Activated CD8-positive, alpha-beta T cell treated with anti-CD3 and anti-CD28 coated beads, Interleukin-2, amount 10 ng/mL, durations not matched to agents 7 days and 5 days (primary cell): ENCODE results near the gene NUDT16. TPM values are rescaled to one million over a fixed set of nuclear protein-coding genes. Genes with fewer than 3 reads are reported as not detected.

Experiments
- ATAC-seq: fragments of 150-1000 bp; cut with Tn5 transposase; one replicate; pipeline ENCODE4 v1.10.0; 2021; ENCODE audit warnings: moderate library complexity
- CTCF ChIA-PET: fragments of 350-600 bp; sonication (Branson Sonifier 250); formaldehyde crosslinking; loops from one replicate; lab custom pipeline; 2021; ENCODE audit warnings: antibody characterized with exemption; lab: Charles Lee
- POLR2A ChIA-PET: fragments of 350-600 bp; sonication (Branson Sonifier 250); formaldehyde crosslinking; loops from one replicate; lab custom pipeline; 2021; ENCODE audit warnings: antibody characterized with exemption; lab: Charles Lee
- DNase-seq: peaks from one replicate; pipeline ENCODE4 v3.0.0-alpha.2; 2020
- H3K27ac Mint-ChIP-seq: one replicate; pipeline ENCODE4 v1.8.0; 2021; ENCODE audit warnings: mild to moderate bottlenecking, mixed read lengths
- H3K27me3 Mint-ChIP-seq: one replicate; pipeline ENCODE4 v1.8.0; 2021; ENCODE audit warnings: low read depth, mixed read lengths
- H3K36me3 Mint-ChIP-seq: one replicate; pipeline ENCODE4 v1.8.0; 2021; ENCODE audit warnings: low read depth, mixed read lengths
- H3K4me1 Mint-ChIP-seq: one replicate; pipeline ENCODE4 v1.8.0; 2021; ENCODE audit warnings: low read depth, mixed read lengths
- H3K4me3 Mint-ChIP-seq: one replicate; pipeline ENCODE4 v1.8.0; 2021; ENCODE audit warnings: mild to moderate bottlenecking, mixed read lengths
- H3K9me3 Mint-ChIP-seq: one replicate; pipeline ENCODE4 v1.8.0; 2022; ENCODE audit warnings: mixed read lengths; ENCODE audit not compliant: insufficient read depth
- total RNA-seq, 2 experiments: library from RNA; stranded (reverse); gene quantifications; one replicate each; pipeline ENCODE4 v1.2.3, GENCODE V29; 2021

Gene NUDT16
- total RNA-seq, 2 experiments from 2014 or later = 7.8 to 8.3 TPM

DNA sequence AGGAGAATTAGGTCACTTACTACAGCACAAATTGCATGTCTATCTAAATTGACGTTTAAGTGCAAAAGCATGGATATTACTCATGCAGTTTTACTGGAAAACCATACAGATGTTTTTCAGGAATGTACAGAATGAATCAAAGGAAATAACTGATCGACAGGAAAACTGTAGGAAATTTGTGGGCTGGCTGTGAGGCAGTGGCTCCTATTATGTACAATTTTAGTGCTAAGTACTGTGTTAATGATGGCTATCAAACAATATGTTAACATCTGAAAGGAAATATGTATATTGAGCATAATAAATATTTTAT, 6.9 kb downstream of the NUDT16 start:
- no peak for DNase-seq
- H3K4me1 Mint-ChIP-seq = peaks cover 14% of the 10 kb centered on the region
- CTCF ChIA-PET = no interaction called here
- no peak overlapping the region for H3K27ac Mint-ChIP-seq
- H3K36me3 Mint-ChIP-seq = peaks cover 7% of the 10 kb centered on the region
- H3K4me3 Mint-ChIP-seq = no peak overlapping the region
- POLR2A ChIA-PET = no interaction called here
- ATAC-seq = no peak
- H3K9me3 Mint-ChIP-seq = no peaks in the 10 kb centered on the region
- no peaks in the 10 kb centered on the region for H3K27me3 Mint-ChIP-seq

DNA sequence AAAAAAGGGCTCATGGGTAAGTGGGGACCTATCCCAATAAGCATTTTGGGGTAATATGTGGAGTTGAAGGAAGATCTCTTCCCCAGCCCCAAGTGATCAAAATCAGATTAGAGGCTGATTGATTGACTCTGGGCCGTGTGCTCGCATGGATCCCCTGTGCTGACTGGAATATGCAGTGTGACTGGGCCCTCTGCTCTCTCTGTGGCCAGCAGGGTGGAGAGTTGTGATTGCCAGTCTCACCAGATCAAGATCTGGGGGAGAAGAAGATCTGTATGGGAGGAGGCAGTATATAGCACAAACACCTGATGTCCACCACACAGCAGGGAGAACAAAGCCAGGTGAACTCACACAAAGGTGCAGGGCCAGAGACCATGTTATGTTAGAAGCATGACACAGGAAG, 8.8 kb downstream of the NUDT16 start:
- DNase-seq (no peak), ATAC-seq (no peak)
- H3K36me3 Mint-ChIP-seq = peaks cover 3% of the 10 kb centered on the region
- H3K9me3 Mint-ChIP-seq = no peaks in the 10 kb centered on the region
- H3K4me1 Mint-ChIP-seq = peaks cover 14% of the 10 kb centered on the region
- ChIA-PET CTCF (no interaction called here), POLR2A (no interaction called here)
- H3K27ac Mint-ChIP-seq = no peak overlapping the region
- no peak overlapping the region for H3K4me3 Mint-ChIP-seq
- no peaks in the 10 kb centered on the region for H3K27me3 Mint-ChIP-seq

DNA sequence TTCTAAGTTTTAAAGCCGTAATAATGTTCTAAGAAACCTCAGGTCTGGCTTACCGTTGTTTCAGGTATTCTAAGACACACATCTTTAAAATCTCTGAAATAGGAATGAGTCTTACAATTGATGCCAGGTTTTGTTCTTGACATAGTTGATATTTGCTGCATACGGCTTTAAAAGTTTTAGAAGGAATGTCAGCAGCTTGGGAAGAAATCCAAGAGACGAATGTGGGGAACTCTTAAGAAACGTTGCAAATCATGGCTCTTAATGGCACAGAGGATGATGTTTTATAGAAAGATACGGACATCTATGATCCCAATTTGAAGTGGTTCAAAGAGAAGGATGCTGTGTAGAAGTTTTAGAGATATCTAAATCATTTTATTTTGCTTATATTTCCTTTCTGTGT, 11.5 kb downstream of the NUDT16 start:
- ChIA-PET POLR2A (no interaction called here), CTCF (no interaction called here)
- Mint-ChIP-seq H3K36me3 (no peaks in the 10 kb centered on the region), H3K27ac (no peak overlapping the region), H3K4me1 (no peaks in the 10 kb centered on the region), H3K4me3 (no peak overlapping the region), H3K9me3 (no peaks in the 10 kb centered on the region), H3K27me3 (no peaks in the 10 kb centered on the region)
- DNase-seq = no peak
- ATAC-seq = no peak

DNA sequence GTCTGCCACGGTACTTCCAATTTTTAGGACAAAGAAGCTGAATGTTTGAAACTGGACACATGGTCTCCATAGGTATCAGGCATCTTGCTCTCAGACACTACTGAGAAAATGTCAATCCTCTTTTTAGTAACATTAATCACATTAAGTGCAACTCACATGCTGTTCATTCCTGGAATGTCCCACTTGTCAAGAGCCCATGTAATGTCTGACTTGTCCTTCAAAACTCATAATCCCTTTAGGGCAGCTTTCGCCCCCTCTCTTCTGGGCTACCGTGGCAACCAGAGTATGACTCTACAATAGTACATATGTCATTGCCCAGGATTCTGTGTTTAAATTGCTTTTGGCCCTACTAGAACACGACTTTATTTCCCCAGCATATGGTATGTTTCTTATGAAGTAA, 12.3 kb downstream of the NUDT16 start:
- no peak for ATAC-seq
- no peak overlapping the region for H3K27ac Mint-ChIP-seq
- CTCF ChIA-PET = no interaction called here
- H3K4me3 Mint-ChIP-seq = no peak overlapping the region
- no peaks in the 10 kb centered on the region for H3K36me3 Mint-ChIP-seq
- no peak for DNase-seq
- no peaks in the 10 kb centered on the region for H3K27me3 Mint-ChIP-seq
- POLR2A ChIA-PET = no interaction called here
- H3K9me3 Mint-ChIP-seq = no peaks in the 10 kb centered on the region
- H3K4me1 Mint-ChIP-seq = no peaks in the 10 kb centered on the region

DNA sequence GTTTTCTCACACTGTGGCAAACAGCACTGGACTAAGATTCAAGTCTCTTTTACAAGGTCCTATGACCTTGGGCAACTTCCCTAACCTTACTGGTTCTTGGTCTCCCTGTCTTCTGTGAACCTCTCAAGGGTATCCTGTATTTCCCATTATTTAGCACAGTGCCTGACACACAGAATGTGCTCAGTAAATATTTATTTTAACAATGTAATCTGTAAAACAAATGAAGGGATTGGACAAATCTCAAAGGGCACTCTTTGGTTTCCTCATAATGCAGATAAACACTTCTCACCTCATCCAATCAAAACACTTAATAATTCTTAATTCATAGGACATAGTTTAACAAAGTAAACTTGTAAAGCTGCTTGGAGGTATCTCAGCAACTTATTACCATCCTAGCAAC, 12.8 kb downstream of the NUDT16 start:
- no peaks in the 10 kb centered on the region for H3K36me3 Mint-ChIP-seq
- no peak overlapping the region for H3K27ac Mint-ChIP-seq
- POLR2A ChIA-PET = no interaction called here
- no peak overlapping the region for H3K4me3 Mint-ChIP-seq
- no peaks in the 10 kb centered on the region for H3K4me1 Mint-ChIP-seq
- ATAC-seq (no peak), DNase-seq (no peak)
- no peaks in the 10 kb centered on the region for H3K9me3 Mint-ChIP-seq
- CTCF ChIA-PET = no interaction called here
- no peaks in the 10 kb centered on the region for H3K27me3 Mint-ChIP-seq

DNA sequence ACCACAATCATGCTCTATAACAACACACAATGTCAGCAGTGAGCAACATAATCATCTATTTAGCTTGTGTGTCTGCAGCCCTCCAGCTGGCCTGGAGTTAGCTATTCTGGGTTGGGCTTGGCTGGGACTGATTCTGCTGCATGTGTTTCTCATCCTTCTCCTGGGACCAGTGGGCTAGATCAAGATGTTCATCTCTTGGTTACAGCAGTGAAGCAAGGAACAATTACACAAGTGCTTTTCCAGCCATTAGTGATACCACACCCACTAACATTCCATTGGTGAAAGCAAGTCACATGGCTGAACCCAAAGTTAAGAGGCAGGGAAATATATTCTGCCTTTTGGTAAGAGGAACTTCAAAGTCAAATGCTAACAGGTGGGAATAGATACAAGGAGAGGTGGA, 14.6 kb downstream of the NUDT16 start:
- ChIA-PET CTCF (no interaction called here), POLR2A (no interaction called here)
- Mint-ChIP-seq H3K4me1 (no peaks in the 10 kb centered on the region), H3K27ac (no peak overlapping the region), H3K9me3 (no peaks in the 10 kb centered on the region), H3K4me3 (no peak overlapping the region), H3K36me3 (no peaks in the 10 kb centered on the region), H3K27me3 (no peaks in the 10 kb centered on the region)
- ATAC-seq = no peak
- no peak for DNase-seq

DNA sequence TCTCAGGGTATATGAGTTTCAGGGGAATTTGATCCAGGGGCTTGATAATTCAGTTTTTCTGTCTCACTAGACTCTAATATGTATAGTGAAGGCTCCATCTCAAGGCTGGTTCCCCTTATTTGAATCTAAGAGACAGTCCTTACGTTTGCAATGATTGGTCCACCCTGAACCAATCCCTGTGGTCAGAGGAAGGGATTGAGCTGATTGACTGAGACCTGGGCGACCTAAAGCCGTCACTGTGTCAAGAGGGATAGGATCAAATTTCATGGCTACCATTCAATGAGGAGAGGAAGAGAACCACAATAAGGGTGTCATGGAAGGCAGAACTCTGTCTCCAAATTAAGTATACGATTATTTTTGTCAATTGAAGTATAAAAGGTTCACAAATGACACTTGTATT, 16.3 kb downstream of the NUDT16 start:
- no peak for ATAC-seq
- POLR2A ChIA-PET = no interaction called here
- H3K4me3 Mint-ChIP-seq = no peak overlapping the region

DNA sequence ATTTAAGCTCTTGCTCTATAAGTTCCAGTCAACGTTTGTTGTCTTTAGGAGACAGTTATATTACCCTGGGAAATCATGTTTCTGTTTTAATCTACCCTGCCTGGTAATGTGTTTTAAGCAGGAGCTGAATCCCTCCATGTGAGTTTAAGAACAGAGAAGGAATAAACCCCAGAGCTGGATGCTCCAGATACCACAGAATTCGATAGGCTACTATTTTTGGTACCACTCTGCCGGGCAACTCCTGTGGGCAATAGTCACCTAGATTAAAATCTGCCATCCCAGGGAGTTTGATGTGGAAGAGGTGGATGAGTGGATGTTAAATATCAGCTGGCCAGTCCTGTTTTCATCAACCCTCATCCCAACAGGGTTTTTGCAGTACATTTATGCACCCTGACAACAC, 20.4 kb downstream of the NUDT16 start:
- H3K4me3 Mint-ChIP-seq = no peak overlapping the region
- DNase-seq = no peak
- H3K4me1 Mint-ChIP-seq = no peaks in the 10 kb centered on the region
- H3K27ac Mint-ChIP-seq = no peak overlapping the region
- ATAC-seq = no peak
- H3K9me3 Mint-ChIP-seq = peaks cover 4% of the 10 kb centered on the region
- ChIA-PET CTCF (no interaction called here), POLR2A (no interaction called here)
- no peaks in the 10 kb centered on the region for H3K27me3 Mint-ChIP-seq
- H3K36me3 Mint-ChIP-seq = no peaks in the 10 kb centered on the region

More for the DNA sequence above, 16.3 kb downstream of the NUDT16 start:
- no peaks in the 10 kb centered on the region for H3K9me3 Mint-ChIP-seq
- no peaks in the 10 kb centered on the region for H3K27me3 Mint-ChIP-seq
- H3K4me1 Mint-ChIP-seq = no peaks in the 10 kb centered on the region
- DNase-seq = no peak
- no peak overlapping the region for H3K27ac Mint-ChIP-seq
- H3K36me3 Mint-ChIP-seq = no peaks in the 10 kb centered on the region
- CTCF ChIA-PET = interaction anchor here (1.2 kb wide), 1 partner anchor 17 kb away, joined by 3 read pairs; no protein-coding TSS in a partner anchor

DNA sequence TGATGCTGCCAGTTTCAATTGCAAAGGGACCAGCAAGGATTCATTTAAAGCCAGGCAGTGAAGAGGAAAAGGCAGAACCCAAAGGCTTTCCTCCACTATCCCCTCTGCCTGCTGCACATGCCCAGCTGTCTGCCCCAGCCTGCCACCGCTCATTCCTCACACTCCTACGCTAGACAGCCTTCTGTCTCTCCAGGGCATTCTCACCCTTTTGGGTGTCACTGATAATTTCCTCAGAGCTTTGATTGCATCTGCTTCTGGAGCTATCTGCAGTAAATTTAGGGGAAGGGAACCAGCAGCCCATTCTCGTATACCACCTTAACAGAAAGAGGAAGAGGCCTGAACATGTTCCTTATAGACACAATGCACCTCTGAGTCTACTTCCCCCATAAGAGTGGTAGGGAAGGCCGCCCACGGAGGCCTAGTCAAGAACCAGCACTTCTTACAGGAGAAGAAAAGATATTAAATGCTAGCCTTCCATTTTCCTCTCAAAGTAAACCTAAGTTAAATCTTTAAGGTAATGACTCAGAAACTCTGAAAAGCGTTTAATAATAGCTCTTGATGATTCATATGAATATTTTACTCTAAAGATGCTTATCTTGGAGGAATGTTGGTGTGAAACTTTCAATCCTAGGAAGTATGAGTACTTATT, 20.9 kb downstream of the NUDT16 start:
- H3K9me3 Mint-ChIP-seq = peaks cover 4% of the 10 kb centered on the region
- CTCF ChIA-PET = no interaction called here
- POLR2A ChIA-PET = no interaction called here

DNA sequence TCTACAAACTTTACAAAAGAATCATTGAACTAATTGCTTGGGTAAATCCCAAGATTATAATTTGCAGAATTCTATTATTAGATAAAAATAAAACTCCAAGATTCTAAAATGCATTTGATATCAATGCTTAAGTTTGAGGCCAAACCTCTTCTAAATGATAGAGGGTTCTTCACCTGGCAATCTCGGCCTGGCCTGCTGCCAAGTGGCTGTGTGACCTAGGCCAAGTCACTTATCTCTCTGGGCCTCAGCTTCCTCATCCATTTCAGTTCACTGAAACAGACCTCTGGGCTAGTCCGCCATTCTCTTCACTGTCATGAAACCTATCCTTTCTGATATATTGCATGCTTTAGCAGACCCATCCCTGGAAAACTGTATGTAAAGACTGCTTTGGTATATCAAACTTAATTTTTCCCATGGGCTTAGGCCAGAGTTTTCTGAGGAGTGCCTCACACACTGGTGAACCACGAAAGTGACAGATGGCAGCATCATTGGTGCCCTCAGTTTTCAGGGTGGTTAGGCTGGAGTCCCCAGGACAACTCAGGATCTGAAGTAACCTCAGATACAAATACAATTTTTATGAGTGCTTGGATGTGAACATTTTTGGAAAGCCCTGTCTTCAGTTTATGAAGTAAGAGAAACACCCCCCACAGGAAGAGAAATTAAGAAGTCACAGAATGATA, 21.8 kb downstream of the NUDT16 start:
- peaks cover 4% of the 10 kb centered on the region for H3K9me3 Mint-ChIP-seq
- H3K4me1 Mint-ChIP-seq = no peaks in the 10 kb centered on the region
- H3K36me3 Mint-ChIP-seq = no peaks in the 10 kb centered on the region
- H3K27me3 Mint-ChIP-seq = no peaks in the 10 kb centered on the region
- ChIA-PET CTCF (no interaction called here), POLR2A (no interaction called here)
- H3K4me3 Mint-ChIP-seq = no peak overlapping the region
- DNase-seq (no peak), ATAC-seq (no peak)
- no peak overlapping the region for H3K27ac Mint-ChIP-seq

More for the DNA sequence above, 20.9 kb downstream of the NUDT16 start:
- no peak overlapping the region for H3K27ac Mint-ChIP-seq
- no peaks in the 10 kb centered on the region for H3K36me3 Mint-ChIP-seq
- H3K27me3 Mint-ChIP-seq = no peaks in the 10 kb centered on the region
- no peak for DNase-seq
- H3K4me3 Mint-ChIP-seq = no peak overlapping the region
- no peaks in the 10 kb centered on the region for H3K4me1 Mint-ChIP-seq
- no peak for ATAC-seq

DNA sequence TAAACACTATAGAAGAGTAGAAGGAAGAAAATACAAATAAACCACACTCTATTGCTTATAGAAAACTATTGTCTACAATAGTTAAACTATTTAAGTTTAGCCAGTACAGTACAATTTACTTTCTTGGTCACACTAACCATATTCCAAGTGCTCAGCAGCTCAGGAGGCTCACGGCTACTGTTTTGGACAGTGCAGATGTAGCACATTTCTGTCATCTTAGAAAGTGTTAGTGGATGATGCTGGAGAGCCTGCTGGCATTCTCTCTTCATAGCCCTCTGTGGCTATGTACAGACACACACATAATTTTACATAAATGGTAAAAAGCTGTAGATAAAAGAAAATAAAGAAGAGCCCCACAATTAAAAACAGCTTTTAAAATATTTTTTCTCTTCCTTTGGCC, 23.8 kb downstream of the NUDT16 start:
- DNase-seq = no peak
- ChIA-PET POLR2A (no interaction called here), CTCF (no interaction called here)
- Mint-ChIP-seq H3K4me1 (no peaks in the 10 kb centered on the region), H3K4me3 (no peak overlapping the region), H3K27ac (no peak overlapping the region), H3K9me3 (peaks cover 4% of the 10 kb centered on the region), H3K27me3 (no peaks in the 10 kb centered on the region), H3K36me3 (no peaks in the 10 kb centered on the region)
- no peak for ATAC-seq

DNA sequence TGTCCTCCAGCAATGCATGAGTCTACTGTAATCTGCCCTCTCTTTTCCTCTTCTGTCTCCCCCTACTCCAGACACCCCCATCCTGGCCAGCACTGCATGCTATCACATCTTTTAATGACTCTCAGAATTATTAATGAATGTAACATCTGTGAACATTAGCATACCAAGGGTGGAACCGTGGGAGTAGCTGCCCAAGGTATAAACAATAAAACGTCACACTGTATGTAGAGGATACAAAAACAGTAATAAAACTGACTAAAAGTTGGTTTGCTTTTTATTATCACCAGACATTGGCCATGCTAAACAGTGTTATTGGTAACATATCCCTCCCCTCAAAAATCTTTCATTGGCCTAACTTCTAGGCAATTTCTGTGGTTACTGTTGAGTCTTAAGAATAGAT, 24.7 kb downstream of the NUDT16 start:
- ChIA-PET POLR2A (no interaction called here), CTCF (no interaction called here)
- H3K9me3 Mint-ChIP-seq = peaks cover 4% of the 10 kb centered on the region
- H3K36me3 Mint-ChIP-seq = no peaks in the 10 kb centered on the region
- ATAC-seq (no peak), DNase-seq (no peak)
- H3K4me3 Mint-ChIP-seq = no peak overlapping the region
- no peak overlapping the region for H3K27ac Mint-ChIP-seq
- H3K4me1 Mint-ChIP-seq = no peaks in the 10 kb centered on the region
- H3K27me3 Mint-ChIP-seq = no peaks in the 10 kb centered on the region

DNA sequence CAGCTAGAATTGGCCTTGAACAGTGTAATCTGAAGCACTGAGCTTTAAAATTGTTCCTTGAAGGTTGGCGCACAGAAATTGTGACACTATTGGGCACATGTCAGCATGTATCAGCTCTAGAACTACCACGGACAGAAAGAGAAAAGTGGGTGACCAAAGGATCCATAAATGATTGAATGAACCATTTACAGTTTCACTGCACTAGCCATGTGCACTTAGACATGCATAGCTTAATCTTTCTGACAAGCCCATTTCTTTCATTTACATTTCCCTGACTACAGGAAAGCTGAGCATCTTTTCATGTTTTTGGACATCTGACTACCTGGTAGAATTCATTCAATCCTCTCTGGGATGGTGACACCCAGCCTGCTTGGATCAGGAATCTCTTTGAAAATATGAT, 36.2 kb downstream of the NUDT16 start:
- POLR2A ChIA-PET = no interaction called here
- Mint-ChIP-seq H3K36me3 (no peaks in the 10 kb centered on the region), H3K4me1 (peaks cover 5% of the 10 kb centered on the region), H3K27ac (no peak overlapping the region), H3K9me3 (no peaks in the 10 kb centered on the region), H3K4me3 (no peak overlapping the region), H3K27me3 (peaks cover 2% of the 10 kb centered on the region)
- ATAC-seq (no peak), DNase-seq (no peak)
- CTCF ChIA-PET = no interaction called here
